SK-N-SH (cell line): Measurements from ENCODE around the gene CPA3. TPM values are rescaled to one million over a fixed set of nuclear protein-coding genes. Genes with fewer than 3 reads are reported as not detected.

Source experiments
- CTCF ChIA-PET: fragments of 300-600, 350-600 bp; formaldehyde crosslinking; extraction: SDS; loops from one replicate; lab custom pipeline; 2021; lab: Yijun Ruan, JAX
- POLR2A ChIA-PET: fragments of 350-600 bp; sonication (Branson Sonifier 250); formaldehyde crosslinking; extraction: SDS; loops from one replicate; lab custom pipeline; 2020; ENCODE audit warnings: antibody characterized with exemption, inconsistent platforms; lab: Yijun Ruan, JAX
- DNase-seq: peaks from one replicate; pipeline ENCODE4 v3.0.0; 2012
- H2AFZ ChIP-seq: fragments of 200-600 bp; sonication (generic); 2 replicates; pipeline ENCODE4 v1.8.1; 2016; ENCODE audit warnings: antibody characterized with exemption, mild to moderate bottlenecking, low read depth
- H3F3A ChIP-seq: fragments of 200-600 bp; sonication (generic); replicated peaks from 2 replicates; pipeline ENCODE3; 2016; ENCODE audit warnings: antibody characterized with exemption, mild to moderate bottlenecking; ENCODE audit not compliant: insufficient read depth
- H3K27ac ChIP-seq, 2 experiments: fragments of 200-500 bp in 1 of 2; fragments of 200-600 bp in 1 of 2; sonication (Bioruptor generic) in 1 of 2; sonication (generic), shearing (Covaris generic) in 1 of 2; 2 replicates each; pipeline versions ENCODE4 v1.5.1 to v1.6.1; 2014 to 2016; ENCODE audit warnings: low read depth in 2 of 2, inconsistent platforms in 1 of 2, low read length in 1 of 2, mild to moderate bottlenecking in 1 of 2, mixed read lengths in 1 of 2
- H3K27me3 ChIP-seq: fragments of 200-600 bp; sonication (generic), shearing (Covaris generic); 2 replicates; pipeline ENCODE4 v1.6.1; 2016; ENCODE audit warnings: mixed run types; ENCODE audit not compliant: insufficient read depth
- H3K36me3 ChIP-seq, 2 experiments: fragments of 200-500 bp in 1 of 2; fragments of 200-600 bp in 1 of 2; sonication (Bioruptor generic) in 1 of 2; sonication (generic) in 1 of 2; replicated peaks in 1 of 2; 2 replicates each; pipeline versions ENCODE3 to v1.5.1; 2014 to 2016; ENCODE audit warnings: low read length in 1 of 2, mild to moderate bottlenecking in 1 of 2; ENCODE audit not compliant: insufficient read depth in 2 of 2, control insufficient read depth in 1 of 2
- H3K4me1 ChIP-seq, 2 experiments: fragments of 200-500 bp in 1 of 2; fragments of 200-600 bp in 1 of 2; sonication (Bioruptor generic) in 1 of 2; sonication (generic), shearing (Covaris generic) in 1 of 2; 2 replicates each; pipeline versions ENCODE4 v1.5.1 to v1.6.1; 2014 to 2016; ENCODE audit warnings: low read depth in 1 of 2, low read length in 1 of 2, mixed run types in 1 of 2; ENCODE audit not compliant: insufficient read depth in 2 of 2, control insufficient read depth in 1 of 2
- H3K4me2 ChIP-seq: fragments of 200-600 bp; sonication (generic), shearing (Covaris generic); 2 replicates; pipeline ENCODE4 v1.6.1; 2017; ENCODE audit warnings: mixed run types
- H3K4me3 ChIP-seq, 2 experiments: fragments of 200-500 bp in 1 of 2; fragments of 200-600 bp in 1 of 2; sonication (Bioruptor generic) in 1 of 2; sonication (generic), shearing (Covaris generic) in 1 of 2; 2 replicates each; pipeline versions ENCODE4 v1.5.1 to v1.8.1; 2014 to 2016; ENCODE audit warnings: low read depth in 2 of 2, inconsistent platforms in 1 of 2, low read length in 1 of 2, mild to moderate bottlenecking in 1 of 2, mixed read lengths in 1 of 2, moderate library complexity in 1 of 2
- H3K79me2 ChIP-seq: fragments of 200-600 bp; sonication (generic); 2 replicates; pipeline ENCODE4 v1.8.1; 2017; ENCODE audit warnings: mild to moderate bottlenecking; ENCODE audit not compliant: insufficient read depth
- H3K9ac ChIP-seq: fragments of 200-600 bp; sonication (generic); 2 replicates; pipeline ENCODE4 v1.6.1; 2017; ENCODE audit warnings: mixed run types
- H3K9me2 ChIP-seq: fragments of 200-600 bp; sonication (generic); 2 replicates; pipeline ENCODE4 v1.6.1; 2017; ENCODE audit warnings: mixed run types
- H3K9me3 ChIP-seq: fragments of 200-600 bp; sonication (generic); 2 replicates; pipeline ENCODE4 v1.6.1; 2017; ENCODE audit warnings: mixed run types, mild to moderate bottlenecking, moderate library complexity
- H4K20me1 ChIP-seq: fragments of 200-600 bp; sonication (generic); 2 replicates; pipeline ENCODE4 v1.6.1; 2017; ENCODE audit warnings: mild to moderate bottlenecking, mixed run types; ENCODE audit not compliant: insufficient read depth
- EP300 ChIP-seq, 2 experiments: IDR thresholded peaks; 2 replicates each; pipeline versions ENCODE4 v1.4.0 to v1.6.1; 2012; ENCODE audit warnings: borderline replicate concordance in 1 of 2, low read depth in 1 of 2, low read length in 1 of 2
- FOXJ3 ChIP-seq: sonication (generic); formaldehyde crosslinking; IDR thresholded peaks from 2 replicates; pipeline ENCODE4 v1.5.1; 2020; ENCODE audit warnings: mild to moderate bottlenecking, missing genetic modification reagents
- FOXM1 ChIP-seq: IDR thresholded peaks from 2 replicates; pipeline ENCODE4 v1.4.0; 2012; ENCODE audit warnings: low read depth, mild to moderate bottlenecking
- GATA2 ChIP-seq: sonication (generic); formaldehyde crosslinking; IDR thresholded peaks from 2 replicates; pipeline ENCODE4 v1.5.0; 2020; ENCODE audit warnings: mild to moderate bottlenecking, missing genetic modification reagents
- IRF3 ChIP-seq: fragments of 150-350 bp; IDR thresholded peaks from 2 replicates; pipeline ENCODE4 v1.6.1; 2016; ENCODE audit warnings: mild to moderate bottlenecking, low read depth, low read length
- JUND ChIP-seq: IDR thresholded peaks from 2 replicates; pipeline ENCODE4 v1.4.0; 2012
- NFIC ChIP-seq: IDR thresholded peaks from 2 replicates; pipeline ENCODE4 v1.4.0; 2012; ENCODE audit warnings: borderline replicate concordance
- TCF12 ChIP-seq: IDR thresholded peaks from 2 replicates; pipeline ENCODE4 v1.4.0; 2012
- TEAD4 ChIP-seq: IDR thresholded peaks from 2 replicates; pipeline ENCODE4 v1.4.0; 2012; ENCODE audit warnings: mild to moderate bottlenecking, borderline replicate concordance; ENCODE audit not compliant: insufficient read depth
- USF1 ChIP-seq: IDR thresholded peaks from 2 replicates; pipeline ENCODE4 v1.4.0; 2012; ENCODE audit warnings: low read depth, borderline replicate concordance
- YY1 ChIP-seq: IDR thresholded peaks from 2 replicates; pipeline ENCODE4 v1.4.0; 2012; ENCODE audit warnings: low read depth, mild to moderate bottlenecking
- WGBS: methylation state at CpG from one replicate; pipeline ENCODE4 v1.1.6; 2017; ENCODE audit warnings: low lambda C conversion rate; 5-methylcytosine and 5-hydroxymethylcytosine counted together
- polyA plus RNA-seq, 3 experiments: library from polyadenylated mRNA; depleted of rRNA; stranded (reverse); fragments of >200 nt; gene quantifications; 2 replicates each; pipeline ENCODE4 v1.2.3, GENCODE V29; 2012
- TF ChIP-seq, protein P1 (sequence below): fragments of 200-600 bp; sonication (generic); IDR thresholded peaks from 2 replicates; pipeline ENCODE4 v1.6.1; 2017; ENCODE audit warnings: antibody characterized with exemption, mild to moderate bottlenecking, moderate library complexity
- TF ChIP-seq, protein P2 (sequence below): IDR thresholded peaks from 2 replicates; pipeline ENCODE4 v1.4.0; 2012; ENCODE audit warnings: low read depth
- TF ChIP-seq, protein P3 (sequence below): IDR thresholded peaks from 2 replicates; pipeline ENCODE4; 2012

CPA3 gene
- polyA plus RNA-seq, 1 of the 3 experiments (the other 2 are of a cell fraction) = not detected

DNA sequence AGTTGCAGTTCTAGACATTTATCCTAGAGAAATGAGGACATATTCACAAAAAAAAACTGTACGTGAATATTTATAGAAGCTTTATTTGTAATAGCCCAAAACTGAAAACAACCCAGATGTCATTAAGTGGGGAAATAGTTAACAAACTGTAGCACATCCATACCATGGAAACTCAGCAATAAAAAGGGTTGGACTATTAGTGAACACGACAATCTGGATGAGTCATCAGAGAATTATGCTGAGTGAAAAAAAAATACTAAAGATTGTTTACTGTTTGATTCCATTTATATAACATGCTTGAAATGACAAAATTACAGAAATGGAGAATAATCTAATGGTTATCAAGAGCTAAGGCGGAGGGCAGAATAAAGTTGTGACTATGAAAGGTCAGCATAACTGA is 59.5 kb downstream of the CPA3 start:
- WGBS = 43% methylated on average over 3 of the region's 3 CpGs
- no peak overlapping the region for H3K4me3 ChIP-seq
- ChIA-PET CTCF (interaction anchor here (0.7 kb wide), 1 partner anchor 139 kb away, joined by 5 read pairs; no protein-coding TSS in a partner anchor), POLR2A (no interaction called here)
- no peak for DNase-seq
- peak; percentile 40; the same call in 1 of the 2 replicates for TF ChIP-seq JUND
- no peak for TF ChIP-seq USF1
- TF ChIP-seq FOXJ3 (CRISPR knock-in tag) = no peak
- H3K9me3 ChIP-seq = no peaks in the 10 kb centered on the region
- no peaks in the 10 kb centered on the region for H3K36me3 ChIP-seq
- H3K4me2 ChIP-seq = no peak overlapping the region
- H3K79me2 ChIP-seq = no peaks in the 10 kb centered on the region
- no peak overlapping the region for H2AFZ ChIP-seq
- H4K20me1 ChIP-seq = no peaks in the 10 kb centered on the region
- no peaks in the 10 kb centered on the region for H3K9me2 ChIP-seq
- H3K27ac ChIP-seq = no peak overlapping the region
- H3F3A ChIP-seq = no peaks in the 10 kb centered on the region
- no peak overlapping the region for H3K9ac ChIP-seq
- peaks cover 0 to 2% of the 10 kb centered on the region in 2 experiments; a peak in 1 of 4 replicates for H3K4me1 ChIP-seq
- H3K27me3 ChIP-seq = no peaks in the 10 kb centered on the region

DNA sequence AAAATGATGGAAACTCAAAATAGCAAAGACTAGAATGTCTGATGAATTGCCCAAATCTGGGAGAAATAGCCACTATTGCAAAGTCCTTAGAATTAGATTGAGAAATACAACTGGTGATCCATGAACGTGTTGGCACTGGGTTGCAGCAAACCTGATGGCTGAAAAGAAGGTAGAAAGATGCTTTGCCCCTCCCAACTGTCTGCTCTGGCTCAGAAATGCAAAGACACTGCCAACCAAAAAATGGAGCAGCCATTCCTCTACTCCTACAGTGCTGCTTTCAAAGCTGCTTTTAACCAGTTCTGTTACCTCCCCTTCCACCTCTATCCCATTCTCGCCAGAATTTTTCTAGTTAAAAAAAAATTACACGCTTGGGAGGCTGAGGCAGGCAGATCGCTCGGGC is 60.7 kb downstream of the CPA3 start:
- peaks cover 2% of the 10 kb centered on the region for H3F3A ChIP-seq
- no peaks in the 10 kb centered on the region for H3K79me2 ChIP-seq
- no peak overlapping the region for H2AFZ ChIP-seq
- no peak overlapping the region for H3K4me2 ChIP-seq
- H3K9me3 ChIP-seq = no peaks in the 10 kb centered on the region
- no peak for DNase-seq
- no peak overlapping the region for H3K27ac ChIP-seq
- WGBS = 72% methylated on average over 5 of the region's 5 CpGs
- peaks cover 0 to 2% of the 10 kb centered on the region in 2 experiments; a peak in 1 of 4 replicates for H3K4me1 ChIP-seq
- H4K20me1 ChIP-seq = no peaks in the 10 kb centered on the region
- no peak overlapping the region for H3K4me3 ChIP-seq
- H3K36me3 ChIP-seq = no peaks in the 10 kb centered on the region
- H3K9me2 ChIP-seq = no peaks in the 10 kb centered on the region
- no peaks in the 10 kb centered on the region for H3K27me3 ChIP-seq
- H3K9ac ChIP-seq = no peak overlapping the region
- POLR2A ChIA-PET = no interaction called here
- TF ChIP-seq, protein P1, sequence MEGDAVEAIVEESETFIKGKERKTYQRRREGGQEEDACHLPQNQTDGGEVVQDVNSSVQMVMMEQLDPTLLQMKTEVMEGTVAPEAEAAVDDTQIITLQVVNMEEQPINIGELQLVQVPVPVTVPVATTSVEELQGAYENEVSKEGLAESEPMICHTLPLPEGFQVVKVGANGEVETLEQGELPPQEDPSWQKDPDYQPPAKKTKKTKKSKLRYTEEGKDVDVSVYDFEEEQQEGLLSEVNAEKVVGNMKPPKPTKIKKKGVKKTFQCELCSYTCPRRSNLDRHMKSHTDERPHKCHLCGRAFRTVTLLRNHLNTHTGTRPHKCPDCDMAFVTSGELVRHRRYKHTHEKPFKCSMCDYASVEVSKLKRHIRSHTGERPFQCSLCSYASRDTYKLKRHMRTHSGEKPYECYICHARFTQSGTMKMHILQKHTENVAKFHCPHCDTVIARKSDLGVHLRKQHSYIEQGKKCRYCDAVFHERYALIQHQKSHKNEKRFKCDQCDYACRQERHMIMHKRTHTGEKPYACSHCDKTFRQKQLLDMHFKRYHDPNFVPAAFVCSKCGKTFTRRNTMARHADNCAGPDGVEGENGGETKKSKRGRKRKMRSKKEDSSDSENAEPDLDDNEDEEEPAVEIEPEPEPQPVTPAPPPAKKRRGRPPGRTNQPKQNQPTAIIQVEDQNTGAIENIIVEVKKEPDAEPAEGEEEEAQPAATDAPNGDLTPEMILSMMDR = no peak
- no peak for TF ChIP-seq TEAD4
- TF ChIP-seq YY1 = no peak
- TF ChIP-seq NFIC = no peak
- TF ChIP-seq, protein P2, sequence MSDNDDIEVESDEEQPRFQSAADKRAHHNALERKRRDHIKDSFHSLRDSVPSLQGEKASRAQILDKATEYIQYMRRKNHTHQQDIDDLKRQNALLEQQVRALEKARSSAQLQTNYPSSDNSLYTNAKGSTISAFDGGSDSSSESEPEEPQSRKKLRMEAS = no peak
- TF ChIP-seq IRF3 = no peak
- TF ChIP-seq, protein P3, sequence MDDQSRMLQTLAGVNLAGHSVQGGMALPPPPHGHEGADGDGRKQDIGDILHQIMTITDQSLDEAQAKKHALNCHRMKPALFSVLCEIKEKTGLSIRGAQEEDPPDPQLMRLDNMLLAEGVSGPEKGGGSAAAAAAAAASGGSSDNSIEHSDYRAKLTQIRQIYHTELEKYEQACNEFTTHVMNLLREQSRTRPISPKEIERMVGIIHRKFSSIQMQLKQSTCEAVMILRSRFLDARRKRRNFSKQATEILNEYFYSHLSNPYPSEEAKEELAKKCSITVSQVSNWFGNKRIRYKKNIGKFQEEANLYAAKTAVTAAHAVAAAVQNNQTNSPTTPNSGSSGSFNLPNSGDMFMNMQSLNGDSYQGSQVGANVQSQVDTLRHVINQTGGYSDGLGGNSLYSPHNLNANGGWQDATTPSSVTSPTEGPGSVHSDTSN = no peak
- no peak for TF ChIP-seq TCF12
- no peak for TF ChIP-seq GATA2 (CRISPR knock-in tag)
- no peak for TF ChIP-seq FOXM1
- no peak for TF ChIP-seq FOXJ3 (CRISPR knock-in tag)
- no peak for TF ChIP-seq EP300 (IDR thresholded peaks at IDR 0.05; ENCODE audit: borderline replicate concordance in 1 of 2, low read depth in 1 of 2, low read length in 1 of 2)
- CTCF ChIA-PET = no interaction called here
